B cell (primary cell): ENCODE measurements around the gene ZNRF4. TPM values are rescaled to one million over a fixed set of nuclear protein-coding genes. Genes with fewer than 3 reads are reported as not detected.

Source experiments
- ATAC-seq: fragments of 200-7000 bp; cut with Tn5 transposase; one replicate; pipeline ENCODE4 v1.10.0; 2021; ENCODE audit warnings: low read depth, mild to moderate bottlenecking, moderate number of reproducible peaks, moderate library complexity
- CTCF ChIA-PET: fragments of 350-600 bp; sonication (Branson Sonifier 250); formaldehyde crosslinking; loops from one replicate; lab custom pipeline; 2021; ENCODE audit warnings: antibody characterized with exemption, inconsistent platforms; lab: Charles Lee
- POLR2A ChIA-PET: fragments of 350-600 bp; sonication (Branson Sonifier 250); formaldehyde crosslinking; loops from one replicate; lab custom pipeline; 2021; ENCODE audit warnings: antibody characterized with exemption; lab: Charles Lee
- DNase-seq: peaks from one replicate; pipeline ENCODE4 v3.0.0; 2013
- H2AFZ ChIP-seq: 2 replicates; pipeline ENCODE4 v1.6.1; 2012; ENCODE audit warnings: mild to moderate bottlenecking, low read depth, low read length; ENCODE audit not compliant: insufficient read depth, poor library complexity, severe bottlenecking
- H3K27ac ChIP-seq, 2 donors: 1 replicate in 1 of 2; 2 replicates in 1 of 2; pipeline ENCODE4 v1.5.1; 2012 to 2013; ENCODE audit warnings: low read length in 2 of 2, mild to moderate bottlenecking in 2 of 2, moderate library complexity in 1 of 2
- H3K27me3 ChIP-seq, 4 experiments: fragments of 200-600 bp in 1 of 4; sonication (generic) in 1 of 4; replicated peaks in 1 of 4; 1 replicate in 2 of 4; 2 replicates in 2 of 4; pipeline versions ENCODE4 v1.6.1 to v1.7.0; 2013 to 2016; ENCODE audit warnings: low read length in 3 of 4, mild to moderate bottlenecking in 2 of 4, mixed read lengths in 1 of 4, moderate library complexity in 1 of 4; ENCODE audit not compliant: insufficient read depth in 4 of 4, control insufficient read depth in 3 of 4; ENCODE audit errors: control extremely low read depth in 1 of 4
- H3K36me3 ChIP-seq, 2 experiments: replicated peaks in 1 of 2; 1 replicate in 1 of 2; 2 replicates in 1 of 2; pipeline versions ENCODE4 v1.6.1 to v1.7.1; 2013; ENCODE audit warnings: low read length in 1 of 2; ENCODE audit not compliant: insufficient read depth in 2 of 2, control insufficient read depth in 1 of 2; ENCODE audit errors: control extremely low read depth in 1 of 2, extremely low read depth in 1 of 2
- H3K4me1 ChIP-seq, 2 donors: fragments of 200-600 bp in 1 of 2; sonication (generic) in 1 of 2; 1 replicate in 1 of 2; 2 replicates in 1 of 2; pipeline versions ENCODE4 v1.5.1 to v1.6.1; 2013 to 2017; ENCODE audit warnings: low read length in 2 of 2; ENCODE audit not compliant: control insufficient read depth in 2 of 2, insufficient read depth in 2 of 2
- H3K4me2 ChIP-seq: replicated peaks from 2 replicates; pipeline ENCODE3; 2012; ENCODE audit warnings: mild to moderate bottlenecking, low read depth, low read length; ENCODE audit not compliant: poor library complexity, severe bottlenecking
- H3K4me3 ChIP-seq, 5 experiments: fragments of 200-600 bp in 1 of 5; sonication (generic) in 1 of 5; 1 replicate in 3 of 5; 2 replicates in 2 of 5; pipeline versions ENCODE4 v1.5.1 to v1.7.0; 2011 to 2016; ENCODE audit warnings: low read length in 4 of 5, mild to moderate bottlenecking in 4 of 5, low read depth in 2 of 5, control low read depth in 1 of 5, moderate library complexity in 1 of 5; ENCODE audit not compliant: insufficient read depth in 1 of 5; ENCODE audit errors: control extremely low read depth in 1 of 5, extremely low read depth in 1 of 5
- H3K79me2 ChIP-seq: fragments of 200-600 bp; sonication (generic); one replicate; pipeline ENCODE4 v1.6.0; 2016; ENCODE audit warnings: low read length; ENCODE audit not compliant: control insufficient read depth, insufficient read depth
- H3K9ac ChIP-seq: fragments of 200-600 bp; sonication (generic); 2 replicates; pipeline ENCODE4 v1.6.1; 2017; ENCODE audit warnings: mild to moderate bottlenecking, low read length, moderate library complexity
- H3K9me3 ChIP-seq, 3 donors: one replicate each; pipeline versions ENCODE4 v1.6.1 to v1.7.1; 2013; ENCODE audit warnings: low read length in 2 of 3; ENCODE audit not compliant: control insufficient read depth in 2 of 3, insufficient read depth in 1 of 3; ENCODE audit errors: control extremely low read depth in 1 of 3
- H4K20me1 ChIP-seq: 2 replicates; pipeline ENCODE4 v1.6.0; 2012; ENCODE audit warnings: mild to moderate bottlenecking, low read length; ENCODE audit not compliant: insufficient read depth, control insufficient read depth, poor library complexity, severe bottlenecking
- H3K27ac Mint-ChIP-seq: one replicate; pipeline ENCODE4 v1.8.0; 2021; ENCODE audit warnings: mixed read lengths
- H3K27me3 Mint-ChIP-seq: one replicate; pipeline ENCODE4 v1.8.0; 2021; ENCODE audit warnings: mixed read lengths
- H3K4me1 Mint-ChIP-seq: one replicate; pipeline ENCODE4 v1.8.0; 2021; ENCODE audit warnings: mixed read lengths
- H3K4me3 Mint-ChIP-seq: one replicate; pipeline ENCODE4 v1.8.0; 2021; ENCODE audit warnings: mixed read lengths
- H3K9me3 Mint-ChIP-seq: one replicate; pipeline ENCODE4 v1.8.0; 2022; ENCODE audit warnings: mixed read lengths; ENCODE audit not compliant: insufficient read depth
- EZH2 ChIP-seq: IDR thresholded peaks from 2 replicates; pipeline ENCODE4 v1.6.1; 2012; ENCODE audit warnings: borderline replicate concordance, low read depth, mild to moderate bottlenecking, moderate library complexity, low read length; ENCODE audit not compliant: insufficient read depth, poor library complexity, severe bottlenecking
- WGBS: methylation state at CpG from one replicate; pipeline ENCODE4 v1.1.5; 2013; ENCODE audit warnings: missing lambda C conversion rate; ENCODE audit not compliant: insufficient coverage; 5-methylcytosine and 5-hydroxymethylcytosine counted together
- intact Hi-C: fragments of 100-400 bp; cut with micrococcal nuclease; formaldehyde crosslinking; loops from one replicate; pipeline ENCODE4 v1.10.0; 2022
- polyA plus RNA-seq: library from polyadenylated mRNA; depleted of rRNA; stranded (reverse); fragments of >200 nt; gene quantifications from 2 replicates; pipeline ENCODE4 v1.2.3, GENCODE V29; 2012
- total RNA-seq, 2 donors: library from RNA; stranded (reverse); fragments of 120-200 nt in 1 of 2; gene quantifications; 1 replicate in 1 of 2; 2 replicates in 1 of 2; pipeline versions ENCODE4 v1.2.3 to v1.2.4, GENCODE V29; 2013 to 2022
- TF ChIP-seq, protein P1 (sequence below): fragments of 200-600 bp; IDR thresholded peaks from one replicate; pipeline ENCODE4 v1.8.0; 2022; ENCODE audit warnings: antibody characterized with exemption, mild to moderate bottlenecking

Gene ZNRF4
- total and polyA plus RNA-seq, 2 donors (not counting 1 experiment from before 2014, with no cell fraction given) = not detected

DNA sequence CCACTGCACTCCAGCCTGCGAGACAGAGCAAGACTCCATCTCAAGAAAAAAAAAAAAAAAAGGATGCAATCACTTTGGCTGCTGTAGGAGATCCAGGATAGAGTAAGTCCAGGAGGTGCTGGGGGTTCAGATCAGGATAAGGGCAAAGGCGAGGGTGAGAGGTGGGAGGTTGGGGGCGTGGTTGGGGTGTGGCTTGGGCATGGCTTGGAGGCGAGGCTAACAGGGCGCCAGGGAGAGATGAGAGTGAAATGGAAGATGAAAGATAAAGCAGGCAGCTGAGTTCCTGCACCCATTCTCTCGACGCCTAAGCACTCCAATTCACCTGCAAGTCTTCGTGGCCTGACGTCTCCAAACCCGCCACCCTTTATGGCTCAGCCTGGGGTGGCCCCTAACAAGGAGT lies 25.0 kb upstream of the ZNRF4 start:
- Mint-ChIP-seq H3K4me3 (no peak overlapping the region), H3K27ac (no peak overlapping the region), H3K4me1 (no peaks in the 10 kb centered on the region), H3K9me3 (no peaks in the 10 kb centered on the region), H3K27me3 (peaks cover 17% of the 10 kb centered on the region)
- no peak overlapping the region for H3K4me3 ChIP-seq
- ChIA-PET POLR2A (no interaction called here), CTCF (no interaction called here)
- intact Hi-C loops = no loop called here
- no peak for TF ChIP-seq EZH2
- TF ChIP-seq, protein P1, sequence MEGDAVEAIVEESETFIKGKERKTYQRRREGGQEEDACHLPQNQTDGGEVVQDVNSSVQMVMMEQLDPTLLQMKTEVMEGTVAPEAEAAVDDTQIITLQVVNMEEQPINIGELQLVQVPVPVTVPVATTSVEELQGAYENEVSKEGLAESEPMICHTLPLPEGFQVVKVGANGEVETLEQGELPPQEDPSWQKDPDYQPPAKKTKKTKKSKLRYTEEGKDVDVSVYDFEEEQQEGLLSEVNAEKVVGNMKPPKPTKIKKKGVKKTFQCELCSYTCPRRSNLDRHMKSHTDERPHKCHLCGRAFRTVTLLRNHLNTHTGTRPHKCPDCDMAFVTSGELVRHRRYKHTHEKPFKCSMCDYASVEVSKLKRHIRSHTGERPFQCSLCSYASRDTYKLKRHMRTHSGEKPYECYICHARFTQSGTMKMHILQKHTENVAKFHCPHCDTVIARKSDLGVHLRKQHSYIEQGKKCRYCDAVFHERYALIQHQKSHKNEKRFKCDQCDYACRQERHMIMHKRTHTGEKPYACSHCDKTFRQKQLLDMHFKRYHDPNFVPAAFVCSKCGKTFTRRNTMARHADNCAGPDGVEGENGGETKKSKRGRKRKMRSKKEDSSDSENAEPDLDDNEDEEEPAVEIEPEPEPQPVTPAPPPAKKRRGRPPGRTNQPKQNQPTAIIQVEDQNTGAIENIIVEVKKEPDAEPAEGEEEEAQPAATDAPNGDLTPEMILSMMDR = no peak
- H3K4me1 ChIP-seq = no peaks in the 10 kb centered on the region
- H3K27ac ChIP-seq = no peak overlapping the region
- H4K20me1 ChIP-seq = no peaks in the 10 kb centered on the region
- H3K9ac ChIP-seq = no peak overlapping the region
- no peak for ATAC-seq
- no peaks in the 10 kb centered on the region for H3K27me3 ChIP-seq
- H2AFZ ChIP-seq = no peak overlapping the region
- DNase-seq = no peak
- no peak overlapping the region for H3K4me2 ChIP-seq
- peaks cover 0 to 4% (median 0%) of the 10 kb centered on the region in 3 donors for H3K9me3 ChIP-seq
- 51% methylated on average over 8 of the region's 10 CpGs for WGBS
- H3K79me2 ChIP-seq = no peaks in the 10 kb centered on the region
- H3K36me3 ChIP-seq = no peaks in the 10 kb centered on the region

DNA sequence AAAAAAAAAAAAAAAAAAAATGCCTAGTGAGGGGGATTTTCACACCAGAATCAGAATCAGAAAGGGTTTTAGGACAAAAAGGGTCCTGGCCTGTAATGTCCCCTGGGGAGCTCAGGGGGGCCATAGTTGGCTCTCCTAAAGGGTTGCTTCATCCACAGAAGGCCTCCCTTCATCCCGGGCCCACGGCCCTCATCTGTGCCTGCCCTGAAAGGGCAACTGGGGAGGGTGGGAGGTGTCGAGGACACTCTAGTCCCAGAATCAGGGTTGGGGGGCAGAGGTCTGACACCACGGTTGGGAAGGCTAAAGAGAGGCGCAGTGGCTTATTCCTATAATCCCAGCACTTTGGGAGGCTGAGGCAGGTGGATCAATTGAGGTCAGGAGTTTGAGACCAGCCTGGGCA lies 22.5 kb upstream of the ZNRF4 start:
- peaks cover 16% of the 10 kb centered on the region for H3K27me3 Mint-ChIP-seq
- no peaks in the 10 kb centered on the region for H3K9me3 Mint-ChIP-seq
- no peak for ATAC-seq
- H3K4me1 Mint-ChIP-seq = no peaks in the 10 kb centered on the region
- Histone ChIP-seq H3K9ac (no peak overlapping the region), H3K4me1 (no peaks in the 10 kb centered on the region), H3K4me2 (no peak overlapping the region), H3K27ac (no peak overlapping the region), H2AFZ (no peak overlapping the region), H3K27me3 (peaks cover 0 to 3% (median 2%) of the 10 kb centered on the region in 4 experiments), H4K20me1 (no peaks in the 10 kb centered on the region), H3K4me3 (no peak overlapping the region), H3K79me2 (no peaks in the 10 kb centered on the region), H3K36me3 (no peaks in the 10 kb centered on the region), H3K9me3 (peaks cover 0 to 10% (median 0%) of the 10 kb centered on the region in 3 donors)
- ChIA-PET CTCF (no interaction called here), POLR2A (no interaction called here)
- 90% methylated on average over 2 of the region's 5 CpGs for WGBS
- H3K4me3 Mint-ChIP-seq = no peak overlapping the region
- no peak for TF ChIP-seq EZH2
- TF ChIP-seq, protein P1 = no peak
- no peak overlapping the region for H3K27ac Mint-ChIP-seq
- no peak for DNase-seq
- intact Hi-C loops = no loop called here
